ENCODE measurements around the gene RFX5.
"Not testable (repeated sequence)": the region's sequence is repeated elsewhere in the genome, so short reads cannot be mapped to it uniquely, and the experiment has no call there.

The RFX5 gene

DNA sequence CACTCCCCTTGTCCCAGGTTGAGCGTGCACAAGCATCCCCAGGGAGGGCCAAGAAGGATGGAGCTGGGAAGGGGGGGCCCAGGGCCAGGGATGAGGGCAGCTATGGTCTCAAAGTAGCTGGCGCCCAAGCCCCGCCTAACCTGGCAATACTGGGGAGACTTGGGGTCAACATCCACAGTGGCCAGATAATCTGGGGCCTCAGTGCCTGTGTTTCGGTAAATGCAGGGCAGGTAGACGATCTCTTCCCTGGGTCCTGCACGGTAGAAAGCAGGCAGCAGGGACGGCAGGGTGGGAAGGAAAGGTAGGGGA, 22.2 kb upstream of the RFX5 start:
- no peaks in the 10 kb centered on the region for H3K4me1 Mint-ChIP-seq (ENCODE audit: low read depth)
- H3K27ac Mint-ChIP-seq: no peak overlapping the region
- no peak overlapping the region for H3K4me3 Mint-ChIP-seq
- no peaks in the 10 kb centered on the region for H3K9me3 Mint-ChIP-seq
- H3K27me3 Mint-ChIP-seq: no peaks in the 10 kb centered on the region
- H3K36me3 Mint-ChIP-seq (ENCODE audit: low read depth): no peaks in the 10 kb centered on the region

DNA sequence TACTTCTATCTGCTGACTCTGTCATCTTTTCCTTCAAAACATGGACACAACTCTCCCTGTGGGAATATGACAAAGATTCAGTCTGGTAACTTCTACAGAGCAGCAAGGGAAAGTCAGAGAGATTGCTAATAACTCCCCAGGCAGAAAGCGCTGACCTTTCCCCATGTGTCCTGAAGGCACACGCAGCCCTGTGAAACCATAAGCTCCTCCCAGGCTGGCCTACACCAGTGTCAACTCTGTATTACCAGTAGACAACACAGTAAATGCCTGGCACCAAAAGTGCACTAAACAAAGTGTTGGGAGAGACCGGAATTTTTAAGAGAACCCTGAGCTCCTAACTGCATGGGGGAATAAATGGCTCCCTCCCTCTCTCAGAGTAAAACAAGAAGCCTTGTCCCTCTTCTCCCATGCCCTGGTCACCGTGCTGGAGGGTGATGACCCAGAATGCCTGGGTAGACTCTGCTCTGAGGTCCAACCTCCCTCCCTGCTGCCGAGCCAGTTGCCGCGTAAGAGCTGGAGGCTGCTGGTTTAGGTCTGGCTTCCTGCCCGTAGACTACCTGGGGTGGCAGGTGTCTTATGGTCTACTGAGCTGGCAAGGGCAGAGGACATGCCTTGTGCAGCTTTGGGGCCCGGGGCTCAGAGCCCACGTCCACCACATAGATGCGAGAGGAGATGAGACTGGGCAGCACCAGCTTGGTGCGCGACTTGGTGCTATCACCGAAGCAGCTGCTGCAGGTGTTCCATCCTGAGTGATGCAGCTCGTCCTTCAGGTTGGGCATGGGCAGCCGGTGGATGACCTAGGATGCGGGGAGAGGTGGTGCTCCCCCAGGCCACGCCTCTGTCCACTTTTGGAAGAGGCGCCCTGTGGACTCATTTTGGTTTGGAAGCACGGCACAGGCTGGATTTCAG, 21.6 kb upstream of the RFX5 start:
- Mint-ChIP-seq H3K27me3 (no peaks in the 10 kb centered on the region), H3K36me3 (ENCODE audit: low read depth) (no peaks in the 10 kb centered on the region), H3K9me3 (peaks cover 2% of the 10 kb centered on the region), H3K4me3 (no peak overlapping the region), H3K27ac (no peak overlapping the region), H3K4me1 (ENCODE audit: low read depth) (no peaks in the 10 kb centered on the region)

DNA sequence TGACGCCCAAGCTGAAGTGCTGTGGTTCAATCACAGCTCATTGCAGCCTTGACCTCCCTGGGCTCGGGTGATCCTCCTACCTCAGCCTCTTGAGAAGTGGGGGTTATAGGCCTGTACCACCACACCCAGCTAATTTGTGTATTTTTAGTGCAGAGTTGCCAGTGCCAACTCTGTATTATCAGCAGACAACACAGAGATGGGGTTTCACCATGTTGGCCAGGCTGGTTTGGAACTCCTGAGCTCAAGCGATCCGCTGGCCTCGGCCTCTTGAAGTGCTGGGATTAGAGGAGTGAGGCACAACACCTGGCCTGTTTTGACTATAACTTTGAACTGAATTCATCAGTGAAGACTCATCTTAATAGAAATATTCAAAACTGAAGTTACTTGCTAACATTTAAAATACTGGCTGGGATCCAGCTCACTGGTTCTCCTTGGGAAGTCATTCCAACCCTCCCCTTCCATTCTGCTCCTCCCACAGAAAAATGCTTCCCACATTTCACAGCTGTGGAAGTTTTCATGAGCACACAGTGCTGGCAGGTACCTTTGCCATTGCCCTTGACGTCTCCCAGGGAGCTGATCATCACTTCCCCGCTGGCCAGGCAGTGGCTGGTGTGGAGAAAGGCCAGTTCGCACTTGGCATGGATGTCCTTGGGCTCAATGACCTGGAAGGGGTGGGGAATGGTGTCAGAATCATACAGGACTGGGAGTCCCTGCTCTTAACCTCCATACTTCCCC, 20.8 kb upstream of the RFX5 start:
- Mint-ChIP-seq H3K27ac (no peak overlapping the region), H3K4me3 (no peak overlapping the region), H3K4me1 (ENCODE audit: low read depth) (no peaks in the 10 kb centered on the region), H3K9me3 (peaks cover 7% of the 10 kb centered on the region), H3K36me3 (ENCODE audit: low read depth) (no peaks in the 10 kb centered on the region), H3K27me3 (no peaks in the 10 kb centered on the region)

DNA sequence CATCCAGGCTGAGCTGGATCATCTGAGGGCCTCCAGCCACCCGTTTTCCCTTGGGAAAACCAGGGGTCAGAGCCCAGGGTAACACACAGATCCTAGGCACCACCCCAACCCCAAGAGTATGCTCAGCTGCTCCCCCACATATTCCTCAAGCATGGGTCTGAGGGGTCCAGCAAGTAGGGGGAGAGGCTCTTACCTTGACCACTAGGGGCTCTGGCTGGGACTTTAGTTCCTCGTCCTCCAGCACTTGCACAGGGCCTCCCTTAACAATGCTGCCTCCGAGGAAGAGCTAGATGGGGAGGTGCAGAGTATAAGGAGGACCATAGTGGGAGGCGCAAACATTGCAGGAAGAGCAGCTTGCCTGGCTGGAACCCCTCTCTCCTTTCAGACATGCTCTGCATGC, 17.9 kb upstream of the RFX5 start:
- Mint-ChIP-seq H3K27ac (no peak overlapping the region), H3K36me3 (ENCODE audit: low read depth) (peaks cover 4% of the 10 kb centered on the region), H3K9me3 (peaks cover 7% of the 10 kb centered on the region), H3K4me3 (no peak overlapping the region), H3K4me1 (ENCODE audit: low read depth) (no peaks in the 10 kb centered on the region), H3K27me3 (no peaks in the 10 kb centered on the region)

DNA sequence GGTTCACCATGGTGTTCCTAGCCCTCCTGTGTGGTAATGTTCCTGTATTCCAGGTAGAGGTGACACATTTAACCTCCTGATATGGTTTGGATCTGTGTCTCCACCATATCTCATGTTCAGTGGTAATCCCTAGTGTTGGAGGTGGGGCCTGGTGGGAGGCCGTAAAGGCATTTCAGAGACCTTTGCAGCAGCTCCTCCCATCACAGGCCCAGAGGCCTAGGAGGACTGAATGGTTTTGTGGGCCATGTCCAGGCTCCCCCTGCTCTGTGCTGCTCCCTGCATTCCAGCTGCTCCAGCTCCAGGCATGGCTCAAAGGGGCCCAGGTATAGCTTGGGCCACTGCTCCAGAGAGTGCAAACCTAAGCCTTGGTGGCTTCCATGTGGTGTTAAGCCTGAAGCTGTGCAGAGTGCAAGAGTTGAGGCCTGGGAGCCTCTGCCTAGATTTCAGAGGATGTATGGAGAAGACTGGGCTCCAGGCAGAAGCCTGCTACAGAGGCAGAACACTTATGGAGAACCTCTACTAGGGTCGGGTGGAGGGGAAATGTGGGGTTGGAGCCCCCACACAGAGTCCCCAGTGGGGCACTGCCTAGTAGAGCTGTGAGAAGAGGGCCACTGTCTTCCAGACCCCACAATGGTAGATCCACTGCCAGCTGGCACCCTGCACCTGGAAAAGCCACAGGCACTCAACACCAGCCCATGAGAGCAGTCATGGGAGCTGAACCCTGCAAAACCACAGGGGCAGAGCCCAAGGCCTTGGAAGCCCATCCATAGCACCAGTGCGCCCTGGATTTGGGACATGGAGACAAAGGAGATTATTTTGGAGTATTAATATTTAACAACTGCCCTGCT, 15.5 kb upstream of the RFX5 start:
- Mint-ChIP-seq H3K27me3 (no peaks in the 10 kb centered on the region), H3K4me3 (no peak overlapping the region), H3K27ac (no peak overlapping the region), H3K9me3 (peaks cover 7% of the 10 kb centered on the region), H3K36me3 (ENCODE audit: low read depth) (peaks cover 4% of the 10 kb centered on the region), H3K4me1 (ENCODE audit: low read depth) (no peaks in the 10 kb centered on the region)

DNA sequence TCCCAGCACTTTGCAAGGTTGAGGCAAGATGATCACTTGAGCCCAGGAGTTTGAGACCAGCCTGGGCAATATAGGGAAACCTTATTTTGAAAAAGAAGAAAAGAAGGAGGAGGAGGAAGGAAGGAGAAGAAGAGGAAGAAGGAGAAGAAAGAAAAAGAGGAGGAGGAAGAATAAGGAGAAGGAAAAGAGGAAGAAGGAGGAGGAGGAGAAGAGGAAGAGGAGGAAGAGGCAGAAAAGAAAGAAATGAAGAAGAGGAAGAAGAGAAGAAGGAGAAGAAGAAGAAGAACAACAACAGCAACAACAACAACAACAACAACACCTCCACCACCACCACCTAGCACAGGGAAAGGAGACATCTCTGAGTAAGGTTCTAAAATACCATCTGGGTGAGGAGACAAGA, 14.8 kb upstream of the RFX5 start:
- peaks cover 4% of the 10 kb centered on the region for H3K36me3 Mint-ChIP-seq (ENCODE audit: low read depth)
- no peaks in the 10 kb centered on the region for H3K27me3 Mint-ChIP-seq
- H3K4me3 Mint-ChIP-seq: no peak overlapping the region
- H3K9me3 Mint-ChIP-seq: peaks cover 7% of the 10 kb centered on the region
- H3K27ac Mint-ChIP-seq: no peak overlapping the region
- no peaks in the 10 kb centered on the region for H3K4me1 Mint-ChIP-seq (ENCODE audit: low read depth)

DNA sequence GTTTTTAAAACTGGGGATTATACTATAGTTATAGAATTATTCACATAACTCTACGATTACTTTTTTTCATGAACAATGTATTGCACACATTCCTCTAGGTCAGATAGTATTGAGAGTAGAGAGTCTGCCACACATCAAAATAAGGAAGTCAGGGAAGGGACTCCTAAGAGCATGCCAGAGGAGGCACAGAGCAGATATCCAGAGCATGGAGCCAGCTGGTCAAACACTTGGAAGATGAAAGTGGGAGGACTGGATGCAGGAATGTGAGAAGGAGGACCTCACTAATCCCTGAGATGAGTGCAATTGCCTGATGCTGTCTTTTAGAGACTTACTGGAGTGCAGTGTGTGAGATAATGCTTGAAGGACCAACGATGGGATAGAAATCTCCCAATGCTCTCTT, 9.6 kb upstream of the RFX5 start:
- Mint-ChIP-seq H3K36me3 (ENCODE audit: low read depth) (peaks cover 4% of the 10 kb centered on the region), H3K9me3 (no peaks in the 10 kb centered on the region), H3K4me3 (no peak overlapping the region), H3K4me1 (ENCODE audit: low read depth) (no peaks in the 10 kb centered on the region), H3K27me3 (no peaks in the 10 kb centered on the region), H3K27ac (no peak overlapping the region)

DNA sequence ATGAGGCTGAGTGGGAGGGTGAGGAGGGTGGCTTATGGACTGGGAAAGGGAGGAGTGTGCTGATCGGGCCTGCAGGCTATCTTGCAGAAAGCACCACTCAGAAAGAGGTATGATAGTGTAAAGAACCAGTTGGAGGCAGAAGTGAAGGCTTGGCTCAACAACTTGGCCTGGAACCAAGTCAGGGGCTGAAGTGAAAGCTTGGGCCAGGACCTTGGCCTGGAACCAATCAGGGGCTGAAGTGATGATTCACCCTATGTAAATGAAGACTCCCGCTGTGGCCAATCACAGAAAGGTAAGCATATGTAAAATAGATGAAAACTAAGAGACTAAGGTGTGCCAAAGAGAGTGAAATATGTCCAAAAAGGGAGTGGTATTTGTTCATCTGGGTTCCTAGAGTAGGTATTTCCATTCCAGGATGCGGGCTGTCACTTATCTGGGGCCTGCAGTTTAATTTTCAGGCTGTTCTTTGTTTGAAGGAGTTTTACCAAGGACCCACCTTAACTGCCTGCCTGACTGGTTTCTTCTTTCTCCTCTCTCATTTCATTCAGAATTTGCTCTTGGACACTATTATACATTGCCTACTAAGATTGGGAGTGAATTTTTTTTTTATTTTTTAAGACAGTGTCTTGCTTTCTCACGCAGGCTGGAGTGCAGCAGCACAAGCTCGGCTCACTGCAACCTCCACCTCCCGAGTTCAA, 5.1 kb upstream of the RFX5 start:
- Mint-ChIP-seq H3K4me1 (ENCODE audit: low read depth) (peaks cover 12% of the 10 kb centered on the region), H3K27ac (no peak overlapping the region), H3K9me3 (no peaks in the 10 kb centered on the region), H3K4me3 (no peak overlapping the region), H3K27me3 (no peaks in the 10 kb centered on the region), H3K36me3 (ENCODE audit: low read depth) (peaks cover under 1% of the 10 kb centered on the region)

DNA sequence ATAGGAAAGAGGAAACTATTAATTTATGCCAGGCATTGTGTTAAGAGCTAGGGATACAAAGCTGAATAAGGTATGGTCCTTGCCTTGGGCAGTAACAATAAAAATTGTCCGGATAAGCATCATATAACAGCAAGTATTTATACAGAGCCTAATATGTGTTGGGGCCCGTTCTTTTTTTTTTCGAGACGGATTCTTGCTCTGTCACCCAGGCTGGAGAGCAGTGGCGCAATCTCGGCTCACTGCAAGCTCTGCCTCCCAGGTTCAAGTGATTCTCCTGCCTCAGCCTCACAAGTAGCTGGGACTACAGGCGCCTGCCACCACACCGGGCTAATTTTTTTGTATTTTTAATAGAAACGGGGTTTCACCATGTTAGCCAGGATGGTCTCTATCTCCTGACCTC, 3.3 kb upstream of the RFX5 start:
- not testable (repeated sequence) for H3K27me3 Mint-ChIP-seq, H3K4me3 Mint-ChIP-seq, H3K27ac Mint-ChIP-seq, H3K9me3 Mint-ChIP-seq
- Mint-ChIP-seq H3K4me1 (ENCODE audit: low read depth) (peaks cover 27% of the 10 kb centered on the region), H3K36me3 (ENCODE audit: low read depth) (peaks cover 15% of the 10 kb centered on the region)

DNA sequence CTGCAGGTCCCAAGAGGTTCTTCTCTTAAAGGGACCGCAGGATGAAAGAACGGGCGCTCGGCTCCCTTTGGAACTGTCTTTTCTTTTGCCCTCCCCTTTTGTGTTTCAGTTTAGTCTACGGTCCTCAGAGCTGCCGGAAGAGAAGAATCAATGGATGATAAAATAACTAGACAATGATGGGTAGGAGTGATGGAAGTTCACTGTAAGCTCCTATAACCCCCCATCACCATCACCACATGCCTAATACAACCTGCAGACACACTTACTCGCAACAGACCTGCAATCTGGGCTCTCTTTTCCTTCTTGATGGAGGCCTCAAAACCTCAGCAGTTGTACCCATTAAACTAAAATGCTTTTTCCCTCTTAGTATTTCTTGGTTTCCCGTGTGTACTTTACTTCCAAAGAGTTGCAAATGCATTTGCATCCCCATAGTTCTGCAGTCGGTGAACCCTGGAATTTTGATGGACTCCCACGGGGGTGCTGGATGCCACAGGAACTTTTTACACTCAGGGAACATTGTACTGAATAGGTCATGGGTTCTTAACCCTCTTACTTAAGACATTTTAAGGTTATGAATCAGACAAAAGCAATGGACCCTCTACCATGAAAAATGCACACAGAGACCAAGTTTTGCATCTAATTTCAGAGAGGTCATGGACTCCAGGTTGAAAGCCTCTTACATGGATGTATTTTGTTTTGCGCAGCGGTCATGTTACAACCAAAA, 633 bp upstream of the RFX5 start:
- peak overlapping the region; percentile 99 for H3K27ac Mint-ChIP-seq
- H3K4me3 Mint-ChIP-seq: peak overlapping the region; percentile 96
- H3K9me3 Mint-ChIP-seq: no peaks in the 10 kb centered on the region
- peaks cover 42% of the 10 kb centered on the region for H3K4me1 Mint-ChIP-seq (ENCODE audit: low read depth)
- peaks cover 35% of the 10 kb centered on the region for H3K36me3 Mint-ChIP-seq (ENCODE audit: low read depth)
- no peaks in the 10 kb centered on the region for H3K27me3 Mint-ChIP-seq

DNA sequence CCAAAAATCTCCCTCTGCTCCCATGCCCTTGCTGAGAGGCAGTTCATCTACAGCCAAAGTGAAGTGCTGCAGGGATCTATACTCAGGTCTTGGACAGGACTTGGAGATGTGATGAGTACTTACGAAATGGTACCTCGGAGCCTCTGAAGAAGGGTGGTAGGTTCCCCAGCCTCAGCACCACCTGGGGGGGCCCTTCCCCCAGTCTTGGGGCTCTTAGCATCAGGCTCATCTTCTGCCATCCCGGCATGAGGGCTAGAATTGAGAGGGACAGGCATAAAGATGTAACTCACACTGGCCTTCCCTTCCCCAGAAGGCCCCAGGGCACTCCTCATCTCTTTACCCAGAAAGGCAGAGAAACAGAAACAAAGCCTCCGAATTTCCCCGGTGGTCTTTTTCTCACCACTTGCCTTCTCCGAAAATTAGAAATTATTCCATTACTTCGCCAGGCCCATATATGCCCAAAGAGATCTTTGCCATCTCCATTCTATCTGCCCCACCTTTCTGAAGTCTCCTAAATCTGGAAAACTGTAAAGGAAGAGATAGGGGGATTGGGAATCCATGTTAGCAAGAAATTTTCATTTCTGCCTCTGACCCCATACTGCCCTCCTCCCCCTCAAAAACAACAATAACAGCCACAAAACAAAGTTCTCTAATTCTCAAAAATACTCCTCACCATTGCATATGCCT, 827 bp downstream of the RFX5 start:
- H3K9me3 Mint-ChIP-seq: no peaks in the 10 kb centered on the region
- peak overlapping the region; percentile 99 for H3K27ac Mint-ChIP-seq
- peaks cover 42% of the 10 kb centered on the region for H3K4me1 Mint-ChIP-seq (ENCODE audit: low read depth)
- peak overlapping the region; percentile 96 for H3K4me3 Mint-ChIP-seq
- H3K27me3 Mint-ChIP-seq: no peaks in the 10 kb centered on the region
- peaks cover 39% of the 10 kb centered on the region for H3K36me3 Mint-ChIP-seq (ENCODE audit: low read depth)

DNA sequence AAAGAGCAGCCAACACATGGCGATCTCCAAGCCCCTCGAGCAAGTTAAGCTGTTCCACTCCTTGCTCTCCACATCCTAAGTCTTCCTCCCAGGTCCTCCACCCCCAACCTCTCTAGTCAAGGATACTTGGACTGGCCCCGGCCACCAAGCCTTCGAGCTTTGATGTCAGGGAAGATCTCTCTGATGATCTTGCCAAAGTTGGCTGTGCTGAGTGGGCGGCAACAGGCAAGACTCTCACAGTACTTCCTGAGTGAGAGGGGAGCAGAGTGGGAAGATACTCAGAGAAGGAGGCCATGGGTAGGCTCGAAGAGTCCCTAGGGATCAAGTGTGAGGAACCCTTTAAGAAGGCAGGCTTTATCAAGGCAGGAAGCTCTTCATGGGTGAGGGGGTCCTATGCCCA, 2.8 kb downstream of the RFX5 start:
- no peaks in the 10 kb centered on the region for H3K27me3 Mint-ChIP-seq
- H3K27ac Mint-ChIP-seq: peak overlapping the region; percentile 72
- peaks cover 53% of the 10 kb centered on the region for H3K4me1 Mint-ChIP-seq (ENCODE audit: low read depth)

DNA sequence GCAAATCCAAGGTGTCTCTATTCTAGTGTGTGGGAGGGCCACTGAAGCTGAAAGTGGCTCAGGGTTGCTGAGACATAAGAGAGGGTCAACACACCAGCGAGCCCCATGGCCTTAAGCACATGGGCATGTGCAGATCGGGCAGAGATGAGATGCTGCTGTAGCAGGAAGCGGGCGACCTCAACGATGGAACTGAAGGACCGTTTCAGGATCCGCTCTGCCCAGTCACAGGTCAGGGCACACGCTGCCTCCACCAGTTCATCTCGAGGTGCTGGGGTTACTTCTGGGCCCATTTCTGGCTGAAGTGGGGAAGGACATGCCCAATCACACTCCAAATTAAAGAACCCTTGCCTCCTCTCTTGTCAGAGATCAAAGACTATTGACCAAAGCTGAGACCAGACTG, 3.5 kb downstream of the RFX5 start:
- H3K4me3 Mint-ChIP-seq: no peak overlapping the region
- peak overlapping the region; percentile 72 for H3K27ac Mint-ChIP-seq
- H3K27me3 Mint-ChIP-seq: no peaks in the 10 kb centered on the region
- H3K4me1 Mint-ChIP-seq (ENCODE audit: low read depth): peaks cover 53% of the 10 kb centered on the region
- H3K36me3 Mint-ChIP-seq (ENCODE audit: low read depth): peaks cover 45% of the 10 kb centered on the region
- H3K9me3 Mint-ChIP-seq: no peaks in the 10 kb centered on the region

More for the DNA sequence above, 2.8 kb downstream of the RFX5 start:
- H3K36me3 Mint-ChIP-seq (ENCODE audit: low read depth): peaks cover 45% of the 10 kb centered on the region
- H3K4me3 Mint-ChIP-seq: no peak overlapping the region
- H3K9me3 Mint-ChIP-seq: no peaks in the 10 kb centered on the region
